AG09309 (cell line): ENCODE measurements around the gene RNF123.

Source experiments
- DNase-seq: peaks from one replicate; pipeline ENCODE4 v3.0.0-alpha.2; 2010; ENCODE audit warnings: low read depth
- H3K4me3 ChIP-seq: 2 replicates; pipeline ENCODE4 v1.5.1; 2011; ENCODE audit warnings: mild to moderate bottlenecking, low read depth, low read length, moderate library complexity; ENCODE audit not compliant: control insufficient read depth
- TF ChIP-seq, protein P1 (sequence below): IDR thresholded peaks from 2 replicates; pipeline ENCODE4 v1.5.1; 2011; ENCODE audit warnings: mild to moderate bottlenecking, low read depth, low read length, inconsistent platforms; ENCODE audit not compliant: insufficient read depth, control insufficient read depth; ENCODE audit errors: missing control alignments

RNF123 gene

DNA sequence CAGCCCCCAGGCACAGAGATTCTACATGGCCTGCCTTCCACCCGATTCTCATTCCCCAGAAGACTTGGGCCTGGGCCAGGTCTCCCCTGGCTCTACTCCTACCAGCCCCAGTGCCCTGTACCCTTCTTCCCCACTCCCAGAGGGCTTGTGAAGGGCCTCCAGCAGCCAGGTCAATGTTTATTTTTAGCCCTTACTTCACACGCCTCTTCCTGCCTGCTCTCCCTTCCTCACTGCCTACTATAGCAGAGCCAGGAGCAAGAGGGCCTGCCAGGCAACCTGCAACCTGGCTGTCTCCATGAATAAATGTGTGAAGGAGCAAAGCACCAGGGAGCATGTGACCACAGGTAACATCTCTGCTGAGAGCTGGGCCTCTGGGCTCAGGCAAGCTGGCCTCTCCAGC, 41.6 kb upstream of the RNF123 start:
- DNase-seq = no peak
- no peak overlapping the region for H3K4me3 ChIP-seq
- TF ChIP-seq, protein P1, sequence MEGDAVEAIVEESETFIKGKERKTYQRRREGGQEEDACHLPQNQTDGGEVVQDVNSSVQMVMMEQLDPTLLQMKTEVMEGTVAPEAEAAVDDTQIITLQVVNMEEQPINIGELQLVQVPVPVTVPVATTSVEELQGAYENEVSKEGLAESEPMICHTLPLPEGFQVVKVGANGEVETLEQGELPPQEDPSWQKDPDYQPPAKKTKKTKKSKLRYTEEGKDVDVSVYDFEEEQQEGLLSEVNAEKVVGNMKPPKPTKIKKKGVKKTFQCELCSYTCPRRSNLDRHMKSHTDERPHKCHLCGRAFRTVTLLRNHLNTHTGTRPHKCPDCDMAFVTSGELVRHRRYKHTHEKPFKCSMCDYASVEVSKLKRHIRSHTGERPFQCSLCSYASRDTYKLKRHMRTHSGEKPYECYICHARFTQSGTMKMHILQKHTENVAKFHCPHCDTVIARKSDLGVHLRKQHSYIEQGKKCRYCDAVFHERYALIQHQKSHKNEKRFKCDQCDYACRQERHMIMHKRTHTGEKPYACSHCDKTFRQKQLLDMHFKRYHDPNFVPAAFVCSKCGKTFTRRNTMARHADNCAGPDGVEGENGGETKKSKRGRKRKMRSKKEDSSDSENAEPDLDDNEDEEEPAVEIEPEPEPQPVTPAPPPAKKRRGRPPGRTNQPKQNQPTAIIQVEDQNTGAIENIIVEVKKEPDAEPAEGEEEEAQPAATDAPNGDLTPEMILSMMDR = no peak

DNA sequence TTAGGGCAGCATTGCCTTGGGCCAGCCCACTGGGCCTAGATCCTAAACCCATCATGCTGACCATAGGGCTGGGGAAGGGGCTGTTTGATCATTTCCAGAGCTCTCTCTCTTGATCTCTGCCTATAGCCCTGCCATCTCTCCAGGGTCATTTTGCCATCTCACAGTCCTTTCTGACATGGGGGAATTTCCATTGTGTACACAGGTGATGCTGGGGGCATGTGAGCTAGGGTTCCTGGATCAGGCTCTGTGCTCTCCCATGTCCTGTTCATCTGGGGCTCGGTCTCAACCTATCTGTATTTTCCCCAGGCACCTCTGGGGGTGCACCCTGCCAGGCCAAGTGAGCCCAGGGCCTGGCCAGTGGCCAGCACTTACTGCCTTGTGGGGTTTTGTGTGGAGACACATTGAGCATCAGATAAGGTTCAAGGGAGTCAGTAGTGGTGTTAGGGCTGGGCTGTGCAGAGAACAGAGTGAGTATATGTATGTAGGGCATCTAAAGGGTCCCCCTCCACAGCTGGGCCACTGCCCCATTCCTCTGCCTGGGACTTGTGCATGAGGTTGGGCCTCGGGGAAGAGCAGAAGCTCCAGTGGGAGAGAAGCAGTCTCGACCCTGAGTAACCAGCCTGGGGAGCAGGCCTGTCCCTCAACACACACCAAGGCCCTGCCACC, 40.9 kb upstream of the RNF123 start:
- no peak overlapping the region for H3K4me3 ChIP-seq
- TF ChIP-seq, protein P1 = no peak
- no peak for DNase-seq

- DNase-seq = no peak
- no peak overlapping the region for H3K4me3 ChIP-seq
- TF ChIP-seq, protein P1 = no peak
Measured at GRCh38 chr3:49649576-49649975, 39.8 kb upstream of the RNF123 start.

GRCh38 chr3:49650177-49650576, 39.2 kb upstream of the RNF123 start:
- DNase-seq = no peak
- no peak overlapping the region for H3K4me3 ChIP-seq
- TF ChIP-seq, protein P1 = no peak

DNA sequence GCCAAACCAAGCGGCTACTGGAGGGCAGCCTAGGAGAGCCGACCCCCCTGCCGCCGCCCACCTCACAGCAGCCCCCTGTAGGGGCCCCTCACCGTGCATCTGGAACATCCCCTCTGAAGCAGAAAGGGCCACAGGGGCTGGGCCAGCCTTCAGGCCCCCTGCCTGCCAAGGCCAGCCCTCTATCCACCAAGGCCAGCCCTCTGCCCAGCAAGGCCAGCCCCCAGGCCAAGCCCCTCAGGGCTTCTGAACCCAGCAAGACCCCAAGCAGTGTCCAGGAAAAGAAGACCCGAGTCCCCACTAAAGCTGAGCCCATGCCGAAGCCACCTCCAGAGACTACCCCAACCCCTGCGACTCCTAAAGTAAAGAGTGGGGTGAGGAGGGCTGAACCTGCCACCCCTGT, 38.7 kb upstream of the RNF123 start:
- no peak for DNase-seq
- H3K4me3 ChIP-seq = no peak overlapping the region
- TF ChIP-seq, protein P1 = no peak

- no peak for DNase-seq
- TF ChIP-seq, protein P1 = no peak
- no peak overlapping the region for H3K4me3 ChIP-seq
Measured at GRCh38 chr3:49652218-49652902, 37.0 kb upstream of the RNF123 start.
